ENCODE measurements around the gene EXD1.
"Not testable (repeated sequence)": the region's sequence is repeated elsewhere in the genome, so short reads cannot be mapped to it uniquely, and the experiment has no call there.

The EXD1 gene, protein sequence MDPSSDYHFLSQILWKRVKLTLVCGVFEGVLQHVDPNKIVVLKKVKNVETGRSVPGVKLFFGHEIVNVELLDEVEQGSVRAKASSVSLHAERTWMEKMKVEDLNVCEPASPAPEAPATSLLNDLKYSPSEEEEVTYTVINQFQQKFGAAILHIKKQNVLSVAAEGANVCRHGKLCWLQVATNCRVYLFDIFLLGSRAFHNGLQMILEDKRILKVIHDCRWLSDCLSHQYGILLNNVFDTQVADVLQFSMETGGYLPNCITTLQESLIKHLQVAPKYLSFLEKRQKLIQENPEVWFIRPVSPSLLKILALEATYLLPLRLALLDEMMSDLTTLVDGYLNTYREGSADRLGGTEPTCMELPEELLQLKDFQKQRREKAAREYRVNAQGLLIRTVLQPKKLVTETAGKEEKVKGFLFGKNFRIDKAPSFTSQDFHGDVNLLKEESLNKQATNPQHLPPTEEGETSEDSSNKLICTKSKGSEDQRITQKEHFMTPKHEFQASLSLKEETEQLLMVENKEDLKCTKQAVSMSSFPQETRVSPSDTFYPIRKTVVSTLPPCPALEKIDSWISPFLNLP
- total RNA-seq = 0 reads per million in 4 experiments

DNA sequence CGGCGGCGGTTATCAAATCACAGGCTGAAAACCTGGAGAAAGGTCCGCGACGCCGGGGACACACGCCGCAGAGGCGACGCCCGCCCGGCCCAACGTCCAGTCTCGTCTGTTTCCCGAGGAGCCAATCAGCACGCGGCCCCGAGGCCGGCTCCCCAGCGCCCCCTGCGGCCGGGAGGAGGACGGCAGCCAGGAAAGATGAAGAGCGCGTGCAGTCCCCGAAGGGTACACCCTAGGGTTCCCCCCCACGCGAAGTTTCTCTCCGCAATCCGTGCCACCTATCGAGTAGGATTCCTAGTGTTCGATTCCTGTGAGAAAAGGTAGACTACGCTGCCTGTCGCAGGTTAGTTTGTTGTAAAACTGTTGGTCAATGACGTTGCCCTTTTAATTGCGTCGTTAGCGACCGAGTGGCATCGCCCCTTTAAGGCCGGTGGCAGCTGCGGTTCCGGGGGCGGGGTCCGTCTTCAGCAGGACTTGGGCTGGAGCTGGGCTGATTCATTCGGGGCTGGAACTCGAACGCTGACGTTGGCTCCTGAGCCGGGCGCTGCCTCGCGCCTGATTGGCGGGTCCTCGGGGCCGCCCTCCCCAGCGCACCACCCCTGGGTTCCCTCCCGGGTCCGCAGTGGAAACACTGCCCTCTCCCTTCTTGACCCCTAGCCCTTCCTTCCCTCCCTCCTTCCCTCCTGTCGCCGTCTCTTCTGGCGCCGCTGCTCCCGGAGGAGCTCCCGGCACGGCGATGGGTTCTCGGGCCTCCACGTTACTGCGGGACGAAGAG lies at the start of gene EXD1, which contains the start of gene CHP1:
TSS of gene EXD1 (minus strand) at position 108 of the 772 bp plus-strand sequence. CDS start 4,182 bp downstream, outside the sequence.
TSS of gene CHP1 (plus strand) at position 619 of the 772 bp plus-strand sequence. CDS start at position 734, 115 bp downstream.
- peak; percentile 81 for DNase-seq

DNA sequence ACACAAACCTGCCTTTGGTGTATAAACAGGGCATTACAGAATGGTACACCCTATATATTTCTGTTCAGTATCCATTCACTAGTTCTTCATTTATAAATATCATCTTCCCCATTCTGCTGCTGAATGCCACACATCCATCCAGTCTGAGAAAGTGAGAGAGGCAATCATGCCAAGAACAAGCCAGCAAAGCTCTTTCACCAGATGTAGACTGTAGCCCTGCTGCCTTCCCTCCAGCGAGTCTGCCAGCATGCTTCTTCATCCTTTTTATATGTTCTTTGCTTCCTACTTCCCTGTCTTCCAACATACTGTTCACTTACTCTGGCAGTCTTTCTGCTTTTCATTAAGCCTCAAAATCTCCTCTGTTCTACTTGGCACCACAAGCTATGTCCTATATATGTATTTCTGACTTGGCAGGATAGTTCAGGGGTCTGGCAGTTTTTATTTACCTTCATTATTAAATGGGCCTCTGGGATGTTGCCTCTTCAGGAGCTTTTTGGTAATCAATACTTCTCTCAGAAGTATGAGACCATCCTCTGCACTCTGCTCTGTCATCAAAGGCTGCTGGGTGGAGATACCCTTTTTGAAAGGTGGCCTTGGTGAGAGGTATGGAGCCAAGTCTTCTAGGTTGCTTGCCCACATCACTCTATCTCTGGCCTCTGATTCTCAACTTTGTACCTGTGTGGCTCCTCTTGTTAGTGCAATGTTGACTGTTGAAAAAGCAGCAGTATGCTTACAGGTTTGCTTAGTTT lies 49.2 kb upstream of the EXD1 start:
- DNase-seq = no peak

DNA sequence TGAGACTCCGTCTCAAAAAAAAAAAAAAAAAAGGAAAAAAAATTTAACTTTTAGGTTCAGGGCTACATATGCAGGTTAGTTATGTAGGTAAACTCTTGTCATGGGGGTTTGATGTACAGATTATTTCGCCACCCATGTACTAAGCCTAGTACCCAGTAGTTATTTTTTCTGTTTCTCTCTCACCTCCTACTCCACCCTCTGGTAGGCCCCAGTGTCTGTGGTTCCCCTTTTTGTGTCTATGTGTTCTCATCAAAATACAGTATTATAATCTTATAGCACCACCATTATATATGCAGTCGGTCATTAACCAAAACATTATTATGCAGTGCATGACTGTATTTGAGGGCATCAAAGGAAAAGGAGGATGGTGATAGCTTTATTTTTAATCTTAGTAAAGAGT lies 47.8 kb upstream of the EXD1 start:
- no peak for DNase-seq

DNA sequence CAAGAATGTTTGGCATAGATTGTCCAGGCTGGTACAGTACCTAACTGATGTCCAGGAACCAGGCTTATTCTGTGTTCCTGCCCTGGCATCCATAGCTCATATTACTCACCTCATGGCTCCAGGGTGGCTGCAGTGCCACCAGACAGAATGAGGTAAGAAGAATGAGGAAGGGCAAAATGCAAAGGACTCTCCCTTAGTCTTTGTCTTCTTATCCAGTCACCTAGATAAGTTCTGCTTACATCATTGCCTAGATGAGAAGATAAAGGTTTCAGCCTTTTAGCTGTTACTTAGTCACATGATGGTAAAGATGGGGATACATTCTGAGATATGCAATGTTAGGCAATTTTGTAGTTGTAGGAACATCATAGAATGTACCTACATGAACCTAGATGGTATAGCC lies 46.3 kb upstream of the EXD1 start:
- no peak for DNase-seq

DNA sequence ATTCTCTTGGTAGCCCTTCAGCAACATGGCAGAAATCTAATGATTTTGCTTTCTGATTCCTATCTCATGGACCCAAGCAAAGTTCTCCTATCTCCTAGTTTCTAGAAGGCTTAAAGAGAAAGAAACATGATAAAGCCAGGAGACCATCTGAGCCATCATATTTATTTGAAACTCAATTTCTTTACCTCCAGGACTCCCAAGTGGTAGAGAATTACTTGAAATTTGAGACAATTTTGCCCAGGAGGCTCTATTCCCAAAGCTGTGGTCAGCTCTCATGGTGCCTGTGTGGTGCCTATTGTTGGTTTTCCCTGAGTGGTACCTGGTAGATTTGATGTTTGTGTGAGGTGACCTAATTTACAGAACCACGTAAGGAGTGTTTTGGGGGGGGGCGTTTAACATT lies 39.3 kb upstream of the EXD1 start:
- no peak for DNase-seq

DNA sequence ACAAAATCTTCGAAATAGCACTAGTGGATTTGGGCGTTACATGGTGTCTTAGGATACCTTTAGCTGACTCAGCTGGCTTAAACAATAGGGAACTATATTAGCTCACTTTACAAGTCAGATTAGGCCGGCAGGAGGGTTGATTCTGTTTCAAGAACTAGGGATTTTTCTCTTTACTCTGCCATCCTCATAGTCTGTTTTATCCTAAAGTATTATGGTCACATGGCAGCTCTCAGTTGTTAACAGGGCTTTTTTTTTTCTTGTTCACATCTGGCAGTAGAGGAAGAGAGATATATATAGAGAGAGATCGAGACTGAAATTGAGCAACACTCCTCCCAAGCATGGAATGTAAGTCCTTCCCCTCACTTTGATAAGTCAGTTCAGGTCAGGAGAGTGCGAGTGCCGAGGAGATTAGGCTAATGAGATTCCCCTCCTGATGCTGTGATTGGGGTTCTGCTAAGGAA lies 33.4 kb upstream of the EXD1 start:
- DNase-seq = no peak

DNA sequence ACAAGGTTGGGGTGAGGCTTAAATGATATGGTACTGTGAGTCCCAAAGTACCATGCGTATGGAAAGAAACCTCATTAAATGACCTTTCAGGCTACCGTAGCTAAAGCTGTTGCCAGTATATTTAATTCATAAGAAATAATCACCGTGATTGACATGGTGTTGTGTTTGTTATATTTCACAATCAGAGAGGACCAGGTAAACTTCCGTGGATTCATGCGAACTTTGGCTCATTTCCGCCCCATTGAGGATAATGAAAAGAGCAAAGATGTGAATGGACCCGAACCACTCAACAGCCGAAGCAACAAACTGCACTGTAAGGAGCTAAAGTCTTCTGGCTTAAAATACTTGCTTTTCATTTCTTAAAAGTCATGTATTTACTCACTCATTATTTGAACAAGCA lies 32.0 kb upstream of the EXD1 start:
- DNase-seq = no peak

DNA sequence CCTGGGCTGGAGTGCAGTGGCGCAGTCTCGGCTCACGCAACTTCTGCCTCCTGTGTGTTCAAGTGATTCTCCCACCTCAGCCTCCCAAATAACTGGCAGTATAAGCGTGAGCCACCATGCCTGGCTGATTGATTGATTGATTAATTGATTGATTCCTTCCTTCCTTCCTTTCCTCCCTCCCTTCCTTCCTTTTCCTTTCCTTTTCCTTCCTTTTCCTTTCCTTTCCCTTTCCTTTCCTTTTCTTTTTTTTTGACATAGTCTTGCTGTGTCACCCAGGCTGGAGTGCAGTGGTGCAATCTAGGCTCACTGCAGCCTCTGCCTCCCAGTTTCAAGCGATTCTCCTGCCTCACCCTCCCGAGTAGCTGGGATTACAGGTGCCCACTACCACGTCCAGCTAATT lies 30.4 kb upstream of the EXD1 start:
- DNase-seq = not testable (repeated sequence)

DNA sequence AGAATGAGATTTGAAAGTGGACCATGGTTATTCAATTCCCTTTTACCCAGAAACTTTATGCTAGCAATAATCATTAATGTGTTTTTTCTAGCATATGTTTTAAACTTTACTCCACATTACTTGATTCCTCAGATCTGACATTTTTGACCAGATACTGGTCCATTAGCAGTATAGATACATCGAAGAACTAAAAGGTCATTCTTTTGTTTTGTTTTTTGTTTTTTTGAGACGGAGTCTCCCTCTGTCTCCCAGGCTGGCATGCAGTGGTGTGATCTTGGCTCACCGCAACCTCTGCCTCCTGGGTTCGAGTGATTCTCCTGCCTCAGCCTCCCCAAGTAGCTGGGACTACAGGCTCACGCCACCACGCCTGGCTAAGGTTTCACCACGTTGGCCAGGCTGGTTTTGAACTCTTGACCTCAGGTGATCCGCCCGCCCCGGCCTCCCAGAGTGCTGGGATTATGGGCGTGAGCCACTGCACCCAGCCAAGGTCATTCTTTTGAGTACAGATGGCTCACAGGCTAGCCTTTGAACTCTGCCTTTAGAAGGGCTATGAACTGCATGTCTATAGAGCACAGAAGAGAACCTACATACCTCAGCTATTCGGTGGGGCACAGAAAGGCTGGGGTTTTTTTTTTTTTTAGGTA lies 29.1 kb upstream of the EXD1 start:
- no peak for DNase-seq

DNA sequence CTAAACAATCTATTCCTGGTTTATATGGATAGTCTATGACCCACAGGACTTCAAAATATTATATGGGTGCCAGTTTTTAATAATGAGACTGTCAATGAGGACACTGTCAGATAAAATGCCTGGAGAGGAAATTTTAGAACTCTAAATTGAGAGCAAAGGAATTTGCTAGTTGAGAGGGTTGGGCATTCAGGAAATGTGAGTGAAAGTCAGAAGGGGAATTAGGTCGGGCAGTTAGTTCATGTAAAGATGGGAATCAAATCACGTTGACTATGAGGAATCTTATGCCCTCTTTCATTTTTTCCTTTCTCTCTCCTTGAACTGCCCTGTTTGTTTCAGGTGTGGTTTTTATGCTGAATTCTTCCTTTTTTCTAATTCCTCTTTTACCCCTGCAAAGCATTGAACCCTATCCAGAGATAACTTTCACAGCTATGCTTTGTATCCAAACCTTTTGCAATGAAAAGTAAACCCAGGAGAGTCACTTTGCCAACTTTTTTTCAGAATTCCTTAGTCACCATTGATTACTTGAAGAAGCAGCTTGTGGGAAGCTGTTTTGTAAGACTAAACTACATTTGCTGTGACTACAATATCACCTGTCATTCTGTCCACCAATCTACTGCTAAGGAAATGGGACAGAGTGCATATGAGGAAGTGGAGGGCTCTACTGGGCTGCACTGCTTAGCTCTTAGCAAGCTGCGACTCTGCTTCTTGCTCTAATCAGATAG lies 28.4 kb upstream of the EXD1 start:
- DNase-seq = no peak

DNA sequence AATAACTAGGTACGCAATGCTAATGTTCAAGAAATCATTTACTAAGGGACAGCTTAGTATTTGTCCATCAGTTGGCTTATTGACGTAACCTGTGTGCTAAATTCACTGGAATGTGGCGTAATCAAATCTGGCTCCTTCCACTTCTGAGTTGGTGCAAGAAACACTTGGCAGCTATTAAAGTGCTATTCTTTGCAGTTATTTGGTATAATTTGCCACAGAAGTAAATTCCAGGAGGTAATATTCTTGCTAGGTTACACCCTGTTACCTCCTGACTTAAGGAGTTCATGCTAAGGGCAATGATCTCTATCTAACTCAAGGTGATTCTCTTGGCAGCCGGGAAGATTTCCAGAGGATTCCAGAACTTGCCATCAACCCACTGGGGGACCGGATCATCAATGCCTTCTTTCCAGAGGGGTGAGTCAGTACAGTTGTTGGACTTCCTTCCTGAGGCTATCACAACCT lies 26.1 kb upstream of the EXD1 start:
- no peak for DNase-seq

DNA sequence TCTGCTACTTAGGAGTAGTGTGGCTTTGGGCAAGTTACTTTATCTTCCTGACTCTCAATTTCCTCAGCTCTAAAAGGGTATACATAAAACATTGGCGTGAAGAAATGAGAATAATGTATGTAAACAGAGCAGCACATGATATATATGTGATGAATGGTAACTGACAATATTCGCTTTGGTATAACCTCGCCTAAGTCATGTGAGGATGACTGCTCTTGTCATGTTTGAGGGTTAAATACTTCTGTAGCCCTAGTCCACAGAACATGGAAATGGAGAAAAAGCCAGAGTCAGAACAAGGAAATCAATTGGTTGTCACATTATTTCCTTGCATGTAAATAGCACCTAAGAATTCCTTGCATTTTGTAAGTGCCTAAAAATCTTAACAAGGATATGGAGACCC lies 25.5 kb upstream of the EXD1 start:
- no peak for DNase-seq

DNA sequence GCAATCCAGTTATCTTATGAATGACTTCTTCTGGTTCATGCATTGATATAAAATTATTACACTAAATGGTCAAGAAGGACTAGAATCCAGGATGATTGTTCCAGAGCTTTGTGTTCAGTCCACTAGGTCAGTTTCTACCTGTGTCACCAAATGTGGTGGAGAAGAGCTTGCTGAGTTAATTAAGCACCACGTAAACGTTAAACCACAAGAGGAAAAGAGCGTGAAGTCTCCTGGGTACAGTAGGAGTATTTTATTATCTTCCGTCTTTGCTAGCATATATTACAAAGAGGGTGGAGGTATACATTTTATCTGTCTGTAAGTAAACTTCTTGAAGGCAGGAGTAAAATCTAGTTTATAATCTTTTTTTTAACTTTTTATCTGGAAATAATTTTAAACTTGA lies 24.0 kb upstream of the EXD1 start:
- no peak for DNase-seq

DNA sequence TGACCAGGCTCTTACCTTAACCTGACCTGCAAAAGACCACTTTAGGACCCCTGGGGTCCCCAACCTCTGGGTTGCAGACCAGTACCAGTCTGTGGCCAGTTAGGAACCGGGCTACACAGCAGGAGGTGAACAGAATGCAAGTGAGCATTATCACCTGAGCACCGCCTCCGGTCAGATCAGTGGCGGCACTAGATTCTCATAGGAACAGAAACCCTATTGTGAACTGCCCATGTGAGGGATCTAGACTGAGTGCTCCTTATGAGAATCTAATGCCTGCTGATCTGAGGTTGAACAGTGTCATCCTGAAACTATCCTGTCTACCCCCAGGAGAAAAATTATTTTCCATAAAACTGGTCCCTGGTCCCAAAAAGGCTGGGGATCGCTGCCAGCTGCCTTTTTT lies 20.9 kb upstream of the EXD1 start:
- no peak for DNase-seq

DNA sequence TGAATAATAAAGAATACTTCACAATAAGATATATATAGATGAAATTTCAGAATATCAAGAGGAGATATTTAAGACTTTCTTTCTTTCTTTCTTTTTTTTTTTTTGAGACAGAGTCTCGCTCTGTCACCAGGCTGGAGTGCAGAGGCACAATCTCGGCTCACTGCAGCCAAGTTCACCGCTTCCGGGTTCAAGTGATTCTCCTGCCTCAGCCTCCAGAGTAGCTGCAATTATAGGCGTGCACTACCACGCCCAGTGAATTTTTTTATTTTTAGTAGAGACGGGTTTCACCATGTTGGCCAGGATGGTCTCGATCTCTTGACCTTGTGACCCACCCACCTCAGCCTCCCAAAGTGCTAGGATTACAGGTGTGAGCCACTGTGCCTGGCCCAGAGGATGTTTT lies 20.2 kb upstream of the EXD1 start:
- not testable (repeated sequence) for DNase-seq

DNA sequence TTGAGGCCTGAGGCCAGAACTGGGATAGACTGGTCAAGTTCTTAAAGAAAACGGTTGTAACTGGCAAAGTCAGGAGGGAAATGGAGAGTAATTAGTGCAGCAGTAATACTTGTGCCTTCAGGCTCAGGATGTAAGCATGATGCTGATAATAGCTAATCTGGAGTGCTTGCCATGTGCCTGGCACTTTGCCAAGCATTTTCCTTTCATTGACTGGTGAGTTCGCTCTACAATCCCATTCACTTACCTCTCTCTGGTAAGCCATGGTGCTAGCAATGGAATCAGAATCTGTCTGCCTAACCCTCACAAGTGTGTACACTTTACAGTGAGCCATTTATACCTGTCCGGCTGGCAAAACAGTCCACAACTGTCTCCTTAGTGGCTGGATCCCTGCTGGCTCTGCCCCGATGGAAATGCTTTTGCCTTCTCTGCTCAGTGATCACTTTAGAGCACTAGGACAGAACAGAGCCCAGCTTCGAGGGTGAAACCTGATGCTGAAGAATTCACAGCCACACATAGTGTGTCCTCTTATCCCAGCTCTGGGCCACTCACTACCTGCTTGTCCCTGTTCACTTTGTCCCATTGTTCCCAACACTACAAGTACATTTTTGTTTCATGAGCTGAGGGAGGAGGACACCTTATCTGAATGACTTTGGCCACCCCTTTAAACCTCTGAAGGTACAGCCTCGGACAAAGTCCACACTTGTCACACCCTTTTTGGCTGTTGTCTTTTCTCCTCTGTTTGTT lies 10.8 kb upstream of the EXD1 start:
- DNase-seq = no peak

DNA sequence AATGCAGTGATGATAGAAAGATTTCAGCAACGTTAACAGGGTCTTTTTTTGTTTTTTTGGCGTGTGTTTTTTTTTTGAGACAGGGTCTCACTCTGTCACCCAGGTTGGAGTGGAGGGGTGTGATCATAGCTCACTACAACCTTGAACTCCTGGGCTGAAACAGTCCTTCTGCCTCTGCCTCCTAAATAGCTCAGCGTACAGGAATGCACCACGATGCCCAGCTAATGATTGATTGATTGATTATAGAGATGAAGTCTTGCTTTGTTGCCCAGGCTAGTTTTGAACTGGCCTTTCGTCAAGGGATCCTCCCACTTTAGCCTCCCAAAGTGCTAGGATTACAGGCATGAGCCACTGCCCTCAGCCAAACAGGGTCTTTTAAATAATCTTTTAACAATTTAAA lies 7.5 kb upstream of the EXD1 start:
- no peak for DNase-seq

DNA sequence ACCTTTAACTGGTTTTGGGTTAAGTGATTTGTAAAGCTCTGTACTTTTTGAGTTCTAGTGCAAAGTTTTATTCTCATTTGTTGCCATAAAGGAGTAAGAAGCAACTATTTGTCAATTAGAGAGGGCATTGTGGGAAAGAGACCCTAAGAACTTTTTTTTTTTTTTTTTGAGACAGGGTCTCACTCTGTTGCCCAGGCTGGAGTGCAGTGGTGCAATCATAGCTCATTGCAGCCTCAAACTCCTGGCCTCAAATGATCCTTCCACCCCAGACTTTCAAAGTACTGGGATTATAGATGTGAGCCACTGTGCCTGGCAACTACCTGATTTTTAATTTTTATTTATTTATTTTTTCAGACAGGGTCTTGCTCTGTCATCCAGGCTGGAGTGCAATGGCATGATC lies 5.4 kb upstream of the EXD1 start:
- no peak for DNase-seq

DNA sequence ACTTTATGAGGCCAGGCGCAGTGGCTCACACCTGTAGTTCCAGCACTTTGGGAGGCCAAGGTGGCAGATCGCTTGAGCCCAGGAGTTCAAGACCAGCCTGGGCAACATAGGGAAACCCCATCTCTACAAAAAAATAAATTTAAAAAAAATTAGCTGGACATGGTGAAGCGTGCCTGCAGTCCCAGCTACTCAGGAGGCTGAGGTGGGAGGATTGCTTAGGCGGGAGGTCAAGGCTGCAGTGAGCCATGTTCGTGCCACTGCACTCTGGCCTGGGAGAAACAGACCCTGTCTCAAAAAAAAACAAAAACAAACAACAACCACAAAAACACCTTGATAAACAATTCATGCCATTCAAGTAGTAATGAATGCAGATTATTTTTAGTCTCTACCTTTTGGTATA lies 4.7 kb upstream of the EXD1 start:
- not testable (repeated sequence) for DNase-seq

DNA sequence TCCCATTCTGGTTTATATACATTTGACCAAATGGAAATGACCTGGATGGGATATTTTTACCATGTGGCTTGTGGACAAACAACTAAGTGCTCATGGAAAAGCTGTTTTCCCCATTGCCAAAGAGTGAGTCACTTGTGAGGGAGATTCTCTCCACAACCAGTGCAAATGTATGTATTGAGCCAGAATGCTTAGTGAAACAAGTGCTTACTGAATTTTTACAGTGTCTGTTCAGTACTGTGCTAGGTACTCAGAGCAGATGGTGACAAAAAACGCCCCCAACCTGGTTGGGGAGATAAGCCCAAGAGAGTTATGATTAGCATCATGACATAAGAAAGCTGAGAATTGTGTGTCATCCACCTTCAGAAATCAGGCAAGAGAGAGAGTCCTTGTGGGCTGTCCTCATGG lies 2.8 kb upstream of the EXD1 start:
- DNase-seq = no peak
